ENCODE results near the gene DGKG.

DNA sequence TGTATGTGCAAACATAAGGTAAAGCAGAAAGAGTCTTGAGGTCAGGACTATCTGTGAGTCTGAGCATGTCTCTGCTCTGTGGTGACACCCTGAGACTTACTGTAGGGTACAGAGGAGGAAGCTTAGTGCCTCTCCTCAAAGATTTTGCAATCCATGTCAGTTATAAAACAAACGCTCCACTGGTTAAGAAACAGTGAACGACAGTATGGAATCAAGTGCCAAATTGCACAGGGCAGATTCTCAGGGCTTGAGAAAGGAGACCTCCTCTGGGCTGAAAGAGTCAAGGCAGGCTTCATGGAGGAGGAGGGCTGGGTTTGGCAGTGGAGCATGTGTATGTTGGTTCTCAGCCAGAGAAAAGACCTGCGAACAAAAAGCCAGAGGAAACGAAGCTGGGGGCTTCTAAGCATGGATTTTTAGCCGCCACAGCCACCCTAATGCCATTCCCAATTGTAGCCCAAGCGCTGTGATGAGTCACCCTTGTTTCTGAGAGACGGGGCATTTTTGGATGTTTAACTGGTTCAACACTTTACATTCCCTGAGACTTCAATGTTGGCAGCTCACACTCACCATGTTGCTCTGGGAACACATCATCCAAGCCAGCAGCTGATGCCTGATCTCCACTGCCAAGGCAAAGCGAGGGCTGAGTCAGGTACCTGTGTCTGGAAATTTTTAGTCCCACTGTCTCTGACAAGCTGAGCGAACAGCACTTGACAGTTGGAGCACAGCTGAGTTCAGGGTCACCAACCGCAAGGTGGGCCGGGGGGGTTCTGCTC lies 3.4 kb upstream of the DGKG start:
- no peak for TF ChIP-seq POLR2A (IDR thresholded peaks at IDR 0.05; ENCODE audit: low read depth, low read length)
- TF ChIP-seq POLR2AphosphoS5 (IDR thresholded peaks at IDR 0.05; ENCODE audit: low read depth, low read length) = no peak

Data from GM12892 (cell line).